Activated CD4-positive, alpha-beta T cell treated with anti-CD3 and anti-CD28 coated beads, Interleukin-10, Interleukin-2, amounts not matched to agents 100 ng/mL and 50 ng/mL, durations not matched to agents 16 hours and 8 hours (primary cell): Measurements from ENCODE around the gene DNM3.
"Not testable (repeated sequence)": the region's sequence is repeated elsewhere in the genome, so short reads cannot be mapped to it uniquely, and the experiment has no call there.

Experiments
- DNase-seq: peaks from one replicate; pipeline ENCODE4 v3.0.0-alpha.2; 2020

DNM3 gene

DNA sequence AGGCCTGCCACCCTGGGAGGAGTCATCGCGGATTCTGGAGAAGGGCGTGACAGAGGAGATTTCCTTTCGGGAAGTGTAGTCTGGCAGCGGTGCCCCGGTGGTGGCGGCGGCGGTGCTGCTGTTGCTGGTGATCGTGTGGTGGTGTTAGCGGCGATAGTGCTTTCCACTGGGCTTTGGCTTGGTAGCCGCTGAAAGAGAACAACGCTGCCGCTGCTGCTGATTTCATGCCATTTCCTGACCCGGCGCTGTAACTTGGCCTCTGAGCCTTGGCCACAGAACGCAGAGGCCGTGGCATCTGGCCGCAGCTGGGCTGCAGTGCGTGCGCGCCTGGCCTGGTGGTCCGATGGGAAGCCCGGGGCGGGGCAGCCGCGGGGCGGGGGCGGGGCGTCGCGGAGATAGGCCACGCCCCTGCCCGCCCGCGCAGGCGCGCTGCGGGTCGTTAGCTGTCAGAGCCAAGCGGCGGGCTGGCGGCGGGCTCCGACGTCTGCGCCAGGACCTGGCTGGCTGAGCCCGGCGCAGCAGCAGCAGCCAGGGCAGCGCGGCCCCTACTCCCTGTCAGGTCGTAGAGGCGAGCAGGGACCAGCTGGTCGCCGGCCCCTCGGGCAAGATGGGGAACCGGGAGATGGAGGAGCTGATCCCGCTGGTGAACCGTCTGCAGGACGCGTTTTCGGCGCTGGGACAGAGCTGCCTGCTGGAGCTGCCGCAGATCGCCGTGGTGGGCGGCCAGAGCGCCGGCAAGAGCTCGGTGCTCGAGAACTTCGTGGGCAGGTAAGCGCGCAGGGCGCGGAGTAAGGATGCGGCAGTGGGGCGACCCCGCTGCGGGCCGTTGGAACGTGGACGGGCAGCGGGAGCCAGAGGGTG, at the start of gene DNM3:
TSS of gene DNM3 (plus strand) at position 449 of the 861 bp plus-strand sequence. CDS start at position 608, 159 bp downstream.
- peak; percentile 83 for DNase-seq

DNA sequence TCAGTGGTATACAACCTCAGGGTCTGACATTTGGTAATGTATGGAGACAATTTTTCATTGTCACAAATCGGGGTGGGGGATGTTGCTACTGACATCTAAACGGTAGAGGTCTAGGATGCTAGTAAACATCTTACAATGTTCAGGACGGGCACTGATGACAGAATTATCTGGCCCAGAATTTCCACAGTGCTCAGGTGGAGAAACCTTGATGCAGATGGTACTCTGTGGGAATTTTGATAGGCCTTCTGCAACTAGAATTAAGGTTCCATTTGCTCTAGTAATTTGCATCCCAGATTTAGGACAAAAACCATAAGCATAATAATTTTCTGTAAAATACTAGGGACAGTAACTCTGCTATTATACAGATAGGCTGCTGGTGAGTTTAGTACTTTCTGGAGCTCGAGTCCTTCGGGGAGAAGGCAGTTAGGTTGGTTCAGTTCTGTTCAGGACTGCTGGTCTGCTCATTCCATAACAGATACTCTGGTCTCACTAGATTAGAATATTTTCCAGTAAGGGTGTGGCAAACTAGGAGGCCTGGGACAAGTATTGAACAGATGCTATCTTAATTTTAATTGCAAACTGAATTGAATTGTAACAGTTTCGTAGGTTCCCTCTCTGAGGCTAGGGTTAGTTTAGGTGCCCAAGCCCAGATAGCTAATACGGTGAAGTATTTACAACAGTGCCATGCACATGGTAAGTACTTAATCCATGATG, 48.5 kb upstream of the DNM3 start:
- DNase-seq = no peak

DNA sequence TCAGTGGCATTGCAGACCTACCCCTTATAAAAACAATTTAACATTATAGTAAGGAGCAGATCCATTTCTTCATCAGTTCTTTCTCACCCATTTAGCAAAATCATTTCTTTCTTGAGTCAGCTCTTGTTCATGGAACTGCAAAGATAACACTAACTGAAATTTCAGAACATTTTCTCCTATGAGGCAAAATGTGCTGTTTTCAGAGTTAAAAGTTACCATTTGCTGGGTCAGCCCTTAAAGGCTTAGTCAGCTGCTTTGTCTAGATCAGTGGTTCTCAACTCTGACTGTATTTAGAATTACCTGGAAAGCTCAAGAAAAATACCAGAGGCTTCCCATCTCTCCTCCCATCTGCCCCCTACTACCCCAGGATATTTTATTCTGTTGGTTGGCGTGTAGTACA, 47.7 kb upstream of the DNM3 start:
- no peak for DNase-seq

DNA sequence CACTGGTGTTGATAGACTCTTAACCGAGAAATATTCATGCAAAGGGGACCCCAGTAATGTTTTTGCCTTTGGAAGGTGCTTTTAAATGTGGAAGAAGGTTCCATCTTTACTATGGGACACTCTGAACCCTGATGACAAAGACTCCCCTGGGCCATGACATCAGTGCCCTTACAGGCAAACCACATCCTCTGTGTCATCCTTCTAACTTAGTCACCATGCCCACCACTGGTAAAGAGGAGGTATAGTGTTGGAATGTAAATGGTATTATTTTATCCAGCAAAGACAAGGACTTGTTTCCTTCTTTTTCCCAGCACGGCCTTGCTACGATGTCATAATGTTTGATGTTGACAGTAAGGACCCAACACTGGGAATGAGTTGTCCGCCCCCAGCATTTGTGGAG, 47.2 kb upstream of the DNM3 start:
- peak; percentile 83 for DNase-seq

DNA sequence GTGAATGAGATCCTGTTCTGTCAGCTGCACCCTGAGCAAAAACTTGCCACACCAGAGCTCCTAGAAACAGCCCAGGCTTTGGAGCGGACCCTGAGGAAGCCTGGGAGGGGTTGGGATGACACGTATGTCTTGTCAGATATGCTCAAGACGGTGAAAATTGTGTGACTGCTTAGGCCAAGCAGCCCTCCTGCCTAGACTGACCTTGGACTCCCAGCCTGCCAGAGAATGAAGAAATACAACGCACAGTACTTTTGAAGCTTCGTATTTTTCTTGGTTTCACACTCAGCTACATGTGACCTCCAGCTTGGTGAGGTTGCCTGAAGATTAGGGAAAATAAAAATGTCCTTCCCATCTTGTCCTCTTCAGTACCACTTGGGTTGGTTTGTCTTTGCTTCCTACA, 44.7 kb upstream of the DNM3 start:
- DNase-seq = no peak

DNA sequence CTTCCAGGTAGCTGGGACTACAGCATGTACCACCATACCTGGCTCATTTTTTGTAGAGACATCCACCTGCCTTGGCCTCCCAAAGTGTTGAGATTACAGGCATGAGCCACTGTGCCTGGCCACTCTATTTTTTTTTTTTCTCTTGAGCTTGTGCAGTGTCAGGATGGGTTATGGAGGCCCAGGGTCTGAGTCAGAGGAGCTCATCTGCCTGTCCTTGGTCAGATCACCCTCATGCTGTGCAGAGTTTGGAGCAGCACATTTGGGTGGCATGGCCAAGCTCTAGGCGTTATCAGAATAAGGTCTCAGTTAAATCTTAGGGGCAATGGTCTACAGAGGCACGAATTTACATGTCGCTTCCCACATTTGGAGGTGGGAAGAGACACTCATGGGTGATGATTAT, 43.0 kb upstream of the DNM3 start:
- no peak for DNase-seq

DNA sequence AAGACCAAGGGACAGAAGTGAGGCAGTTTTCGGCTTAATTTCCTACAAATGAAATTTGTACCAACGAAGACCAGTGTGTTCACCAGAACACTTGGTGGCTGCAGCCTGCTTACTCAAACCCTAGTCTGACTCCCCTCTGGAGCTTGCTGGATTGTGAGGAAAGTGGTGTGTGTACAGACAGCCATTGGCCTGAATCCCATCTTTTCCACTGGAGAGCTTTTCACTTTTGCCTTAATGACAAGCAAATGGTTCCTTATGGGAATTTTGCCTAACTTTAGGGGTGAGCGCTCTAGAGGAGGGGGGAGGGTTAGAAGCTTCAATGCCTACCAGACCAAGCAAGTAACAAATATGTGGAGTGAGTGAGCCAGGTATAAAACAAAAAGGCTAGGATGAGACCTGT, 42.5 kb upstream of the DNM3 start:
- DNase-seq = no peak

DNA sequence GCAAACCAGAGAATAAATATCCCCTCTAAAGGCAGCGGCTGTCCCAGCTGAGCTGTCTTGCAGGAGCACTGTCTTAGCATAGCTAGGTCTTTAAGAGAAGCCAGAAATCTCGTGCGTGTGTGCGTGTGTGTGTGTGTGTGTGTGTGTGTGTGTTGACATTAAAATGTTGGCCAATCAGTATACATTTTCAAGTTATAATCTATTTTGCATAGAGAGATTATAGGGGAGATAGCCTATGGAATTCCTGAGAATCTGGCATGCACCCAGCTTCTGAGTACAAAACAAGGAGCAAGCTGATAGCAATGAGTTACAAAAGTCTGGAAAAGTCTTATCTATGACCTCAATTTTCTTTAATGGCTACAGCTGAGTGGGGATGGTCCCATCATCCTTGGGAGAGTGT, 42.1 kb upstream of the DNM3 start:
- no peak for DNase-seq

DNA sequence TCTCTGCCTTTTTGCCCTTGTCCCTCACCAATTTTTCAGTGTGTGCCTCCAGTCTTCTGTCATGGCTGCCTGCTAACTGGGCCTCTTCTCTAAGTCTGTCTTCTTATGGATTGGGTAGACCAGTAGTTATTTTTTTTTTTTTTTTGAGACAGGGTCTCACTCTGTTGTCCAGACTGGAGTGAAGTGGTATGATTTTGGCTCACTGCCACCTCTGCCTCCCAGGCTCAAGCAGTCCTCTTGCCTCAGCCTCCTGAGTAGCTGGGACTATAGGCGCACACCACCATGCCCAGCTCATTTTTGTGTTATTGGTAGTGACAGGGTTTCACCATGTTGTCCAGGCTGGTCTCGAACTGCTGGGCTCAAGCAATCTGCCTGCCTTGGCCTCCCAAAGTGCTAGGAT, 41.6 kb upstream of the DNM3 start:
- DNase-seq = not testable (repeated sequence)

DNA sequence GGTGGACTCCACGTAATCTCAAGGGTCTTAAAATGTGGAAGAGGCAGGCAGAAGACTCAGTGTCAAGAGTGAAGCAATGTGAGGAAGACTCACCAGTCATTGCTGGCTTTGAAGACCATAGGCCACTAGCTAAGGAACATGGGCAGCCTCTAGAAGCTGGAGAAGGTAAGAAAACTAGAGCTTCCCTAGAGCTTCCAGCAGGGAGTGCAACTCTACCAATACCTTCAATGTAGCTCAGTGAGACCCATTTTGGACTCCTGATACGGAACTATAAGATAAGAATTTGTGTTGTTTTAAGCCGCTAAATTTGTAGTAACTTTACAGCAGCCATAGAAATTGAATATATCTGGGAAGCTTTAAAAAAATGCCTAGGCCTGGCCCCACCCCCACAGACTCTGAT, 41.0 kb upstream of the DNM3 start:
- no peak for DNase-seq

DNA sequence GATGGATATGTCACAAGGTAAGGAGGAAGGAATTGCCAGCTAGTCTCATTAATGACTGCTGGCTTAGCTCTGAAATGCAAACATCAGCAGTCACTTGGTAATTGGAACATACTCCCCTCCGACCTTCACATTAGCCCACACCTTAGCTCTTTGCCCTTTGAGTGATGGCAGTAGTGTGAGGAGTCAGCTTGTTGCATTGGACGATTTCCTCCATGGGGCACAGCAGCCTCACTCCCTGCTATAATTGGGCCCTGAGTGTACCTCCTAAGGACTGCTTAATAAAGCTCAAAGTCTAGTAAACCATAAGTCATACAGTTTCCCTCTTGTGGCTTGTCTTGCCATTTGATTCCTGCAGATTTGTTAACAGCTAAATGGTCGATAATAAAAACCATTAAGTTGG, 40.4 kb upstream of the DNM3 start:
- DNase-seq = no peak

DNA sequence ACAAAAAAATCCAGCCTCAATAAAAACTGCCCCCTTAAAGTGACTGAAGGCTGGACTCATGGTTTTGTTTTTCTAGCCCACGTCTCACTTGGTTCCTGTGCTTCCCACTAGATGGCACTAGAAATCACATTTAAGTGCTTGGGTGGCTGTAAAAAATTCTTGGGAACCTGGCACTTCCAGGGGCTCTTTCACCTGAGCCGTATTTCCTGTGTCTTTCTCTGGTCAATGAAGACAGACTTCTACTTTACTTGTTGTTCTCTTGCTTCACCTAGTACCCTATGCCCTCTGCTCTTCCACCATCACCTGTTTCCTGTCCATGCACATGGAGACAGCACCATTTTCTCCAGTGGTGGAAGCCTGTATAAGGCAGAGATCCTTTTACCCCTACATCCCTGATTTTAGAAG, 39.8 kb upstream of the DNM3 start:
- DNase-seq = peak; percentile 34

DNA sequence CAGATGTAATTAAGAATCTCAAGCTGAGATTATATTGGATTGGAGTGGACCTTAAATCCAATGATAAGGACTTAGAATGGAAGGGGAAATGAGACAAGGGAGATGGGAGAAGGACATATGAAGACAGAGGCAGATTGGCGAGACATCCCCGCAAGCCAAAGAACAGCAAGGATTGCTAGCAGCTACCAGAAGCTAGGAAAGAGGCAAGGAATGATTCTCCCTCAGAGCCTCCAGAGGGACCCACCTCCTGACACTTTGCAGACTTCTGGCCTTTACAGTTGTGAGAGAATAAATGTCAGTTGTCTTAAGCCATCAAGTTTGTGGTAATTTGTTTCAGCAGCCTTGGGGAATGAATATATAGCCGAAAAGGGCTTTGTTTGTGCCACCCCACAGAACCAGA, 39.1 kb upstream of the DNM3 start:
- no peak for DNase-seq

DNA sequence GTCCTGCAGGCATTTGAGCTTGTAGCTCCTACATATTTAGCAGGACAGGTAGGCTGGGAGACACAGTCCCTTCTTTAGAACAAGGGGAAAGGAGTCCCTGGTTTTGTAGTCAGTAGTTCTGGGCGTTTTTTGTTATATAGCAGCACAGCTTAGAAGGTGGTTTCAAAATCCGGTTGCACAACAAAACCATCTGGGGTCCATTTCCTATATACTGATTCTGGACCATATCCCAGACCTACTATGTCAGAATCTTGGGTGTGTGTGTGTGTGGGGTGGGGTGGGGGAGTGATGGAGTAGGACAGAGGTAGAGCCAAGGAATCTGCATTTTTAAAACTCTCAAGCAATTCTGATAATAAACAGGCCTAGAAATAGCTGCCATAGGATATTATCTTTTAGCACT, 38.3 kb upstream of the DNM3 start:
- DNase-seq = no peak

DNA sequence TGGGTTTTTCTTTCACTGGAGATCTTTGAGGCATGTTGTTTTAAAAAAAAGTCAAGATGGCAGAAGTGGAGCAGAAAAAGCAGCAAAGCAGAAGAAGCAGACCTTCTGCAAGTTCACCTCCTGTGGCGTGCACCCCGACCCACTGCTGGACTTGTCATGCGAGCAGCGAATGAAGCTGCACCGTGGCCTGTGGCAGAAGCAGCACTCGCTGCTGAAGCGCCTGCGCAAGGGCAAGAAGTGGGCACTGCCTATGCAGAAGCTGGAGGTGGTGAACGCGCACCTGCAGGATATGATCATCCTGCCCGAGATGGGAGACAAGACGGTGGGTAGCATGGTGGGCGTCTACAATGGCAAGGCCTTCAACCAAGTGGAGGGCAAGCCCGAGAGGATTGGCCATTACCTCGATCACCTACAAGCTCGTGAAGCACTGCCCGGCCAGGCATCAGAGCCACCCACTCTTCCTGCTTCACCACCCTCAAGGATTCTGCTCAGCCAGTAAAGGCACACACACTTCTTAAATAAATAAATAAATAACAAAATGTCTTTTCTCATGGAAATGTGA, 37.8 kb upstream of the DNM3 start:
- no peak for DNase-seq

DNA sequence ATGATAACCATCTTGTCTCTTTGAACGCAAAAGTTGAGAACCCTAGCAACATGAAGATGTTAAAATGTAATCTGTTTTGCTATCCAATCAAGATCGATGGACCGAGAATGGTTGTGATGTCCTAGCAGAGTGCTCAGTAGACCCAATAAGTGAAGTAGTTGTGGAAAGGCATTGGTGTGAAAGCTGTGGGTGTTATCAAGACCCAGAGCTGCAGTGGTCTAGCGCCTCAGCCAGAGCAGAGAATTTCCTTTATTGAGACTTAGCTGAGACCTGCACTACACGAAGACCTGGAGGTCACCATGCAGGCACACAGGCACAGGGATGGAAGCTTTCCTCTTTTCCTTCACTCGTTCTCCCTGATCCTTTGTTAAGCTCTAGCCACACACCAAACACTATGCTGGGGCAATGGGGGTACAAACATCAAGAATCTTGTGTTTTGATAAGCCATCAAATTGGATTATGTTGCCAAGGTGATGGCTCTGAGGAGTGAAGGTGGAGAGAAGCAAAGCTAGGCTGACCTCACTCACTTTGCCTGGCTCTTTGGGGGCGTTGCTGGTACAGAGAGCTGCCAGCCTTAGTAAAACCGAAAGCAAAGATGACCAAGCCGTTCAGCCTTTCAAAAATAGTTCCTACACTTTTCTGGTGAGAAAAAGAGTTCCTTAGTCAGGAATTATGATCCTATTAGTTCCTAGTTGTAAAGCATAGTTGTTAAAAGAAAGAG, 35.7 kb upstream of the DNM3 start:
- DNase-seq = peak; percentile 16

DNA sequence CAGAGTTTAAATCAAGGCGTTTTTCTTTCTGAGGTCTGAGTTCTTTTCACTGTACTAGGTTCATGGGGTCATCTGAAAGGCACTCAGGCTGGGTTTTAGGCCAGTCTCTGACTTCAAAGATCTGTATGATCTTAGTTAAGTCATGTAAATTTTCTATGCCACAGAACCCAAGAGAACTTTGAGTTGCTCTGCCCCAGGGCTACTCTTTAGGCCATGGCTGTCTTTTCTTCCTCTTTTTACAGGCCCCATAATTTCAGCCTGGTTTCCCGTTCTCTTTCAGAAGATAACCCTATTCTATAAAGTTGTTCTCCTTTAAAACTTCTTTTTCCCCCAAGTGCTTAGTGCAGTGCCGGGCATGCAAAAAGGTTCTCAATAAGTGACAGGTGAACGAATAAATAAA, 33.7 kb upstream of the DNM3 start:
- no peak for DNase-seq

DNA sequence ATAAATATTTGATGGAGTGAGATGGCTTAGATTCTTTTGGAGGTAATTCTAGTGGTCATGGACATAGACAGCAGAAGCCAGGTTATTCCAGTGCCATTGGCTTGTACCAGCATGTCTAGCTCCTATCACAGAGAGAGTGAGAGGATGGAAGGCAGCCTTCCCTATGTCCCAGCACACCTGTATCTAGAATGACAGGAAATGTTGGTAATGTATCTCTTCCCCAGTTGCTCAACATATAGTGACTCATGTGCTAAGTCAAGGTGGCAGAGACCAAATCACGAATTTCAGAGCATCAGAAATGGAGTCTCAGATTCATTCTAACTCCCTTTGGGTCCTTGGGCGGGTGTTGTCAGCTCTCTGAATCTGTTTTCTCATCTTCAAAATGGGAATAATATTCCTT, 31.5 kb upstream of the DNM3 start:
- no peak for DNase-seq

DNA sequence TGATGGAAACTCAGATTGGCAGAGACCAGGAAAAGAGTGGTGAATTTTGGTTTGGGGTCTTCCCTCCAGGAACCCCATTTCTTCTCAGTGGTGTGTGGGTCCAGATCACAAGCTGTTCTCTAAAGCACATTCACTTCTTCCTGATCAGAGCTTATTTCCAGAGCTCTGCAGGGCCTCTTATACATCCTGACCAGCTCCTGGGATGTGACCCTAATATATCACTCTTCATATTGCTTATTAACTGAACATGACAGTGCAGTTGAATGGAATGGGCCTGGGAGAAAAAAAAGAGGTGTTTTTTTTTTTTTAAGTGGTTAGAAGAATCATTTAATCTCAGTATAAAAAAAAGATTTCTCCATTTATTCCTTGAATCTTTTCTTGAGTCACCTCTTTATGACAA, 29.6 kb upstream of the DNM3 start:
- no peak for DNase-seq

DNA sequence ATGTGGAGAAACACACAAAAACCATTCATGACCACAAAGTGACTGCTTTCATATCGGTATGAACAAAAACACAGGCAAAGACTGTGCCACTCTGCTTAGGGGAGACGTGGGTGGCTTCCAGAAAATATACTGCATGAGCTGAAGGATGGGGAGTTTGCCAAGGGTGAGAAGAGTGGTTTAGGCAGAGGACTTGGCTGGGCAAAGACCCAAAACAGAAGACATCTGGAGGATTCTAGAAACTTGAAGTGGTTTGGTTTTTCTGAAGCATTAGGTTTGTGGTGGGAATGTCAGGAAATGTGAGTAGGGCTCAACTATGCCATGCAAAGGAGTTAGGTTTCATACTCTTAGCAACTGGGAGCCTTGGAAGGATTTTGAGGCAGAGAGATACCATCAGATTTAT, 26.6 kb upstream of the DNM3 start:
- DNase-seq = no peak

DNA sequence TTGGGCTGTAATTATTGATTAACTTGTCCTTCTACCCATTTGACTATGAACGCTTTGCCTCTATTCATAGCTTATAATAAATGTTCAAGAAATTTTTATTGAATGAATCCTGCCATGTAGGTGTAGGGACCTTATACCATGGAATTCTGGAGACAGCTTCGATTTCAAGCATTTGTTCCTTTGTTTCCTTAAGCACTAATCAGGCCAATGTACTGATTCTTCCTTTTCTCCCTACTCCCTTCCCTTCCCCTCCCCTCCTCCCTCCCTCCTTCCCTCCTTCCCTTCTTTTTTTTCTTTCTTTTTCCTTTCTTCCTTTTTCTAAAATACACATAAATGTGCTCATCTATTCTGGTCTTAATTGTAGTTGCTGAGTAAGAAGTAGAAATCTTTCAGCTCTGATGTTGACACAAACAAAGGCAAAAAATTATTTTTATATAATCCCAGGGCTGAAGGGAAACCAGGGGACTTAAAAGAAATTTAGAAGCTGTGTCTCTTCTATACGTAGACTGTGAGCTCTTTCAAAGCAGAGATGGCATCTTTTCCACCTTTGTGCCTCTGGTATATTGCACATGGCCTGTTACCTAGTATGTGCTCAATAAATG, 24.9 kb upstream of the DNM3 start:
- no peak for DNase-seq

DNA sequence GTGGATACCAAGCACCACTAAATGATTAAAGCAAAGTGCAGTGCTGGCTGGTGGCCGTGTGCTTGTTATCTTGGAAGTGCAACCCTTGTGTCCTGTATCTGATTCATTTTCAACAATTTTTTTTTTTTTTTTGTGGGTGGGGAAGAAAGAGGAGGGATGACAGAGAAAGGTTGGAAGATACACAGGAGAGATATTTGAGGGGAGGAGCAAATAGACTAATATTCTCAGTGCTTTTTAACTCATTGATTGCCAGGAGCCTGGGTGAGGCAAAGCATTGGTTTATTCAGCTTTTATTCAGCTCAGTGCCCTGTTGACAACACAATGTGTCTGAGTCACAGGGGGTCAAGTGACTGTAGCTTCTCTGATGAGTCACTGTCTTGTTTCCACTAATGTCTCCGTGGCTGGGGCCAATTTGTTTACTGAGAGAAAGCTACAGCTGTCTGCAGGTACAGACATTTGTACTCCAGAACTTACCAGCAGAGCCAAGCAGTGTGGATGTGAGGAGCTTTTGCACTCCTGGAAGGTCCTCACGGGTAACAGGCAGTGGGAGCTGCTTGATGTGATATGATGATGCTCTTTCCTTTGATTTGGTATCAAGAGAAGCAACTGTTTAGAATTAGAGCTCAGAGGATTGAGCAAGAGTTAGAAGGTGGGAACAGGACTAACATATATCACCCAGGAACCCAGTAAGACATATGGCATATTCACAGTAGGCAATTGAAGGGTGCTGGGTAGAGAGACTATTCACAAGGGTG, 23.6 kb upstream of the DNM3 start:
- DNase-seq = peak; percentile 91
